NCI-H2107 treated with DMSO at 0.1 percent for 48 hours (cell line): ENCODE results near the gene ZNF19.
A peak's percentile ranks its signal among the peaks of the same experiment; 100 is the strongest.

Source experiments
- DNase-seq: peaks from one replicate; lab custom pipeline; 2025; ENCODE audit not compliant: unreplicated experiment; lab: John Stamatoyannopoulos, UW

The ZNF19 gene

GRCh38 chr16:71491054-71491453 lies 1.9 kb upstream of the ZNF19 start:
- DNase-seq, result no peak

GRCh38 chr16:71490361-71490760 lies 1.2 kb upstream of the ZNF19 start:
- DNase-seq, result no peak

- peak; percentile 91 for DNase-seq
These were observed 4.9 kb downstream of the ZNF19 start for GRCh38 chr16:71484006-71484893.

- no peak for DNase-seq
These were observed 6.6 kb downstream of the ZNF19 start for GRCh38 chr16:71482569-71482968.

- no peak for DNase-seq
These were observed 8.2 kb downstream of the ZNF19 start for GRCh38 chr16:71480956-71481355.

- DNase-seq, result no peak
These were observed 9.7 kb downstream of the ZNF19 start for GRCh38 chr16:71479420-71479819.

- no peak for DNase-seq
These were observed 12.5 kb downstream of the ZNF19 start for GRCh38 chr16:71476457-71477124.

GRCh38 chr16:71474864-71475263 lies 14.3 kb downstream of the ZNF19 start:
- no peak for DNase-seq

GRCh38 chr16:71473891-71474290 lies 15.2 kb downstream of the ZNF19 start:
- DNase-seq, result no peak

- DNase-seq, result no peak
These were observed 16.2 kb downstream of the ZNF19 start for GRCh38 chr16:71472931-71473330.

- DNase-seq, result no peak
These were observed 17.1 kb downstream of the ZNF19 start for GRCh38 chr16:71472051-71472450.

- DNase-seq, result no peak
These were observed 21.3 kb downstream of the ZNF19 start for GRCh38 chr16:71467810-71468209.

- no peak for DNase-seq
These were observed 24.9 kb downstream of the ZNF19 start for GRCh38 chr16:71464231-71464630.

- DNase-seq, result peak; percentile 43
These were observed 27.2 kb downstream of the ZNF19 start, which contains the start of gene ZNF23 for GRCh38 chr16:71461686-71462648. Gene ZNF23 (minus strand): TSS chr16:71462247. CDS start chr16:71456796, 5,451 bp downstream.

- DNase-seq, result no peak
These were observed 28.2 kb downstream of the ZNF19 start for GRCh38 chr16:71460941-71461340.

GRCh38 chr16:71460236-71460635 lies 28.9 kb downstream of the ZNF19 start:
- no peak for DNase-seq

- no peak for DNase-seq
These were observed 29.6 kb downstream of the ZNF19 start for GRCh38 chr16:71459510-71459909.

- no peak for DNase-seq
These were observed 32.3 kb downstream of the ZNF19 start for GRCh38 chr16:71456801-71457200.

- no peak for DNase-seq
These were observed 36.1 kb downstream of the ZNF19 start for GRCh38 chr16:71453036-71453435.

GRCh38 chr16:71449020-71449419 lies 40.1 kb downstream of the ZNF19 start:
- no peak for DNase-seq

- DNase-seq, result no peak
These were observed 40.8 kb downstream of the ZNF19 start for GRCh38 chr16:71448274-71448866.
